ENCODE data around the gene VPS54. TPM values are rescaled to one million over a fixed set of nuclear protein-coding genes. Genes with fewer than 3 reads are reported as not detected.

The VPS54 gene
- total RNA-seq, 1 donor from 2014 or later, result 22.3 TPM

DNA sequence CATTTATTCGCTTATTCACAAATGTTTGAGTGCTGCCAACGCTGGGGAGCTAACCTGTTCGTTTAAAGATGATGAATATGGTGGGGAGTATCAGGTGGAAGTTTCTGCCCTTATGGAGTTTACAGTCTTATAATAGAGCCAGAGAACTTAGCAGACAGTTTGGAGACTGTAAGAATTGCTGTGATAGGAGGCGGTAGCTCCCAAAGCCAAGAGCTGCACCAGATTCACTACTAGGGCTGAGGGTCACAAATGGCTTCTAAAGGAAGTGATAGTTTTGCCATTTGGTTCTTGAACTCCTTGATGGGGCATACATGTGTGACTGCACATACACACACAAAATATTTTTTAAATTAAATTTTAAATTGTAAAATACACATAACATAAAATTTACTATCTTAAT lies 148.5 kb downstream of the VPS54 start:
- Histone ChIP-seq H3K4me1 (peaks cover 32% of the 10 kb centered on the region), H3K36me3 (peaks cover 0 to 7% of the 10 kb centered on the region in 2 donors), H3K4me3 (no peak overlapping the region), H3K27me3 (no peaks in the 10 kb centered on the region), H3K9me3 (no peaks in the 10 kb centered on the region), H3K27ac (no peak overlapping the region)
- no peak for DNase-seq (ENCODE audit: extremely low spot score in 2 of 2)
- intact Hi-C loops (cut with DNase I), result no loop called here
- TF ChIP-seq POLR2AphosphoS5 (IDR thresholded peaks at IDR 0.05; ENCODE audit: insufficient read depth in 1 of 2, low read depth in 1 of 2) (no peak), POLR2A (IDR thresholded peaks at IDR 0.05) (no peak)
- TF ChIP-seq, protein P1, sequence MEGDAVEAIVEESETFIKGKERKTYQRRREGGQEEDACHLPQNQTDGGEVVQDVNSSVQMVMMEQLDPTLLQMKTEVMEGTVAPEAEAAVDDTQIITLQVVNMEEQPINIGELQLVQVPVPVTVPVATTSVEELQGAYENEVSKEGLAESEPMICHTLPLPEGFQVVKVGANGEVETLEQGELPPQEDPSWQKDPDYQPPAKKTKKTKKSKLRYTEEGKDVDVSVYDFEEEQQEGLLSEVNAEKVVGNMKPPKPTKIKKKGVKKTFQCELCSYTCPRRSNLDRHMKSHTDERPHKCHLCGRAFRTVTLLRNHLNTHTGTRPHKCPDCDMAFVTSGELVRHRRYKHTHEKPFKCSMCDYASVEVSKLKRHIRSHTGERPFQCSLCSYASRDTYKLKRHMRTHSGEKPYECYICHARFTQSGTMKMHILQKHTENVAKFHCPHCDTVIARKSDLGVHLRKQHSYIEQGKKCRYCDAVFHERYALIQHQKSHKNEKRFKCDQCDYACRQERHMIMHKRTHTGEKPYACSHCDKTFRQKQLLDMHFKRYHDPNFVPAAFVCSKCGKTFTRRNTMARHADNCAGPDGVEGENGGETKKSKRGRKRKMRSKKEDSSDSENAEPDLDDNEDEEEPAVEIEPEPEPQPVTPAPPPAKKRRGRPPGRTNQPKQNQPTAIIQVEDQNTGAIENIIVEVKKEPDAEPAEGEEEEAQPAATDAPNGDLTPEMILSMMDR (IDR thresholded peaks at IDR 0.05), result no peak

DNA sequence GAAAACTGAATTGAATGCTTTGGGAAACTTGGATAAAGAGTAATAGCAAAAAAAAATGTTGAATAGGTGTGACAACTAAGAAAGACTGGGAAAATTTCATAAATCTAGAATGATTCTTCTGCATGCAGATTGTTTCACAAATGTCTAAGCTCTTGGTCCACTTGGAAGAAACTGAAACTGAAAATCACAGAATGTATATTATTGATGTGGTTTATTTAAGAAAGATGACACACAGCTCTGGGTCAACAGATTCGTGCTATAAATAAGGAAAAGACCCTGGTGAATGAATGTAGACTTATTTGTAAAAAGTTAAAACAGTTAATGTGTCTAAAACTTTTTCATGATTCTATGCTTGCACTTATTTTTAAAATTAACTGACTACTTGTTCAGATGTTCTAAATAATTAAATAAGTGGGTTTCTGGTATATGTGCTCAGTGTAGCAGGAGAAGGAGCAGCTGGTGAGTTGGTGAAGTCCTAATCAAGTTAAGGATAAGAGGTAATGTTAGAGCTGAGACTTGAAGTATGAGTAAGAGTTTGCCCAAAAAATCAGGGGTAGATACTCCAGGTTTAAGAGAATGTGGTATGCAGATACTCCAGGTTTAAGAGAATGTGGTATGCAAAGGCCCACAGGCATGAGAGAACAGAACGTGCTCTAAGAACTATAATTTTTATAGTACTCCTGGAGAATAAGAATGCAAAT lies 153.1 kb downstream of the VPS54 start:
- DNase-seq (ENCODE audit: extremely low spot score in 2 of 2), result no peak
- Histone ChIP-seq H3K36me3 (peaks cover 0 to 22% of the 10 kb centered on the region in 2 donors), H3K4me1 (peaks cover 13% of the 10 kb centered on the region), H3K27me3 (no peaks in the 10 kb centered on the region), H3K4me3 (no peak overlapping the region), H3K27ac (no peak overlapping the region), H3K9me3 (no peaks in the 10 kb centered on the region)
- no peak for TF ChIP-seq POLR2AphosphoS5 (IDR thresholded peaks at IDR 0.05; ENCODE audit: insufficient read depth in 1 of 2, low read depth in 1 of 2)
- TF ChIP-seq, protein P1 (IDR thresholded peaks at IDR 0.05), result no peak
- intact Hi-C loops (cut with DNase I), result no loop called here

DNA sequence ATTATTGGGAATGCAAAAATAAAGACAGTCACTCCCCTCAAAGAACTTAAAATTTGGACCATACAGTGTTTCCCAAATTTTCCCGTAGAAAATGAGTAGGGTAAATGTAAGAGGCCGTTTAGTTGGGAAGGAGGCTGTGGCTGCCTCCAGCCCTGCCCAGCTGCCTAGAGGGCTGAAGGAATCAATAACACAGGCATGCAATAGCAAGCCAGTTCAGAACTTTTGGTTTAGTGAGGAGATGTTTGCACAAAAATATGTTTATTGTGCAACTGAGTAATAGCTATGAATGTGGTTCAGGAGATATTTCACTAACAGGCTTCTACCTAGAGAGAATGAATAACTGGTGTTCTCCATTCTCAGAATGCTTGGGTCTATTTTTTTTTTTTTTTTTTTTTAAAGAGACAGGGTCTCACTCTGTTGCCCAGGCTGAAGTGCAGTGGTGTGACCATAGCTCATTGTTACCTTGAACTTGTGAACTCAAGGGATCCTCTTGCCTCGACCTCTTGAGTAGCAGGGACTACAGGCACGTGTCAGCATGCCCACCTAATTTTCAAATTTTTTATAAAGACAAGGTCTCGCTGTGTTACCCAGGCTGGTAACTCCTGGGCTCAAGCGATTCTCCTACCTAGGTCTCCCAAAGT lies 153.9 kb downstream of the VPS54 start:
- Histone ChIP-seq H3K4me1 (peaks cover 7% of the 10 kb centered on the region), H3K27ac (no peak overlapping the region), H3K36me3 (peaks cover 0 to 22% of the 10 kb centered on the region in 2 donors), H3K27me3 (no peaks in the 10 kb centered on the region), H3K4me3 (no peak overlapping the region), H3K9me3 (no peaks in the 10 kb centered on the region)
- intact Hi-C loops (cut with DNase I), result no loop called here
- TF ChIP-seq, protein P1 (IDR thresholded peaks at IDR 0.05), result no peak
- TF ChIP-seq POLR2AphosphoS5 (IDR thresholded peaks at IDR 0.05; ENCODE audit: insufficient read depth in 1 of 2, low read depth in 1 of 2) (no peak), POLR2A (IDR thresholded peaks at IDR 0.05) (no peak)
- no peak for DNase-seq (ENCODE audit: extremely low spot score in 2 of 2)

DNA sequence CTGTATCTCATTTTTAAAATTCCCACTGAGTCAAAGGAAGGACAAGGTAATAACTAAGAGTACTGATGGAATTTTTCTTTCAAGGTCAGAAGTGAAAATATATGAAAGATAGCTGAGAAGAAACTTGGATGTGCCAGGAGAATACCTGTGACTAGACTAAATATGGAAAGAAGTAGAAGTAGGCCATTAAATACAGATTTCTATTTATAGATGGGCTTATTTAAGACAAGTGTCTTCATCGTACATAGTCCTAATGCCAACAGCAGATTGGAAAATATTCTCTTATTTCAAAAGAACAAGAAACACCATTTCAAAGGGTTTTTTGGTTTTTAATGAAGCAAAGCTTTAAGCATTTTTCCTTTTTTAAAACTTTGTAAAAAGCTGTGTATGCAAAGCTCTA lies 155.5 kb downstream of the VPS54 start:
- Histone ChIP-seq H3K36me3 (peaks cover 0 to 22% of the 10 kb centered on the region in 2 donors), H3K27ac (no peak overlapping the region), H3K4me1 (peaks cover 7% of the 10 kb centered on the region), H3K27me3 (no peaks in the 10 kb centered on the region), H3K9me3 (no peaks in the 10 kb centered on the region), H3K4me3 (no peak overlapping the region)
- TF ChIP-seq, protein P1 (IDR thresholded peaks at IDR 0.05), result no peak
- TF ChIP-seq POLR2A (IDR thresholded peaks at IDR 0.05), result no peak
- no peak for TF ChIP-seq POLR2AphosphoS5 (IDR thresholded peaks at IDR 0.05; ENCODE audit: insufficient read depth in 1 of 2, low read depth in 1 of 2)
- intact Hi-C loops (cut with DNase I), result loop anchor here (5.0 kb wide), 1 partner anchor 166 kb away; no protein-coding TSS in a partner anchor
- no peak for DNase-seq (ENCODE audit: extremely low spot score in 2 of 2)

- Histone ChIP-seq H3K27ac (no peak overlapping the region), H3K36me3 (peaks cover 0 to 27% of the 10 kb centered on the region in 2 donors), H3K27me3 (no peaks in the 10 kb centered on the region), H3K4me3 (no peak overlapping the region), H3K4me1 (peaks cover 7% of the 10 kb centered on the region), H3K9me3 (no peaks in the 10 kb centered on the region)
- no peak for DNase-seq (ENCODE audit: extremely low spot score in 2 of 2)
- TF ChIP-seq POLR2AphosphoS5 (IDR thresholded peaks at IDR 0.05; ENCODE audit: insufficient read depth in 1 of 2, low read depth in 1 of 2) (no peak), POLR2A (IDR thresholded peaks at IDR 0.05) (no peak)
- TF ChIP-seq, protein P1 (IDR thresholded peaks at IDR 0.05), result no peak
- intact Hi-C loops (cut with DNase I), result loop anchor here (5.0 kb wide), 1 partner anchor 166 kb away; no protein-coding TSS in a partner anchor
Measured at GRCh38 chr2:63862806-63863205, 156.4 kb downstream of the VPS54 start.

All from vagina (tissue), 2 donors.